ENCODE measurements around the gene USF2.
"Not testable (repeated sequence)": the region's sequence is repeated elsewhere in the genome, so short reads cannot be mapped to it uniquely, and the experiment has no call there.

Gene USF2

GRCh38 chr19:35265900-35266519 lies 2.8 kb upstream of the USF2 start:
- DNase-seq, result no peak

DNA sequence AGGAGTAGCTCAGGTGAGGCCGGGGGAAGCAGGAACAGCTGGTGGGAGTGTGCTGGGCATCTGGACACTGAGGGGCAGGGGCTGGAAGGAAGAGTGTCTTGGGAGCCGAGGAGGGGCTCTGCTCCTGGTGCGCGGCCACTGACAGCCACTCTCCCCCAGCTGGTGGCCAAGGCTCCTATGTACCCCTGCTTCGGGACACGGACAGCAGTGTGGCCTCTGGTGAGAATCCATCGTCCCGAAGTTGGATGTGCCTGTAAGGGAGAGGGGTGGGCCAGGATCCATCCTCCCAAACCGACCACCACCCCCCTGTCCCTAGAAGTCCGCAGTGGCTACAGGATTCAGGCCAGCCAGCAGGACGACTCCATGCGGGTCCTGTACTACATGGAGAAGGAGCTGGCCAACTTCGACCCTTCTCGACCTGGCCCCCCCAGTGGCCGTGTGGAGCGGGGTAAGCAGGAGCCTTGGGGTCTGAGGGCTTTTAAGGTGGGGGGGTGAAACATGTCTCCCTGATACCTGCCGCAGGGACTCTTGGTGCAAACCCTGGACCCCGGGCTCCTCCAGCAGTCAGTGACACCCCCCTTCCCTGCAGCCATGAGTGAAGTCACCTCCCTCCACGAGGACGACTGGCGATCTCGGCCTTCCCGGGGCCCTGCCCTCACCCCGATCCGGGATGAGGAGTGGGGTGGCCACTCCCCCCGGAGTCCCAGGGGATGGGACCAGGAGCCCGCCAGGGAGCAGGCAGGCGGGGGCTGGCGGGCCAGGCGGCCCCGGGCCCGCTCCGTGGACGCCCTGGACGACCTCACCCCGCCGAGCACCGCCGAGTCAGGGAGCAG lies 2.0 kb upstream of the USF2 start:
- DNase-seq, result no peak

GRCh38 chr19:35267353-35267817 lies 1.4 kb upstream of the USF2 start:
- DNase-seq, result peak in 1 of 2 donors; percentile 37

DNA sequence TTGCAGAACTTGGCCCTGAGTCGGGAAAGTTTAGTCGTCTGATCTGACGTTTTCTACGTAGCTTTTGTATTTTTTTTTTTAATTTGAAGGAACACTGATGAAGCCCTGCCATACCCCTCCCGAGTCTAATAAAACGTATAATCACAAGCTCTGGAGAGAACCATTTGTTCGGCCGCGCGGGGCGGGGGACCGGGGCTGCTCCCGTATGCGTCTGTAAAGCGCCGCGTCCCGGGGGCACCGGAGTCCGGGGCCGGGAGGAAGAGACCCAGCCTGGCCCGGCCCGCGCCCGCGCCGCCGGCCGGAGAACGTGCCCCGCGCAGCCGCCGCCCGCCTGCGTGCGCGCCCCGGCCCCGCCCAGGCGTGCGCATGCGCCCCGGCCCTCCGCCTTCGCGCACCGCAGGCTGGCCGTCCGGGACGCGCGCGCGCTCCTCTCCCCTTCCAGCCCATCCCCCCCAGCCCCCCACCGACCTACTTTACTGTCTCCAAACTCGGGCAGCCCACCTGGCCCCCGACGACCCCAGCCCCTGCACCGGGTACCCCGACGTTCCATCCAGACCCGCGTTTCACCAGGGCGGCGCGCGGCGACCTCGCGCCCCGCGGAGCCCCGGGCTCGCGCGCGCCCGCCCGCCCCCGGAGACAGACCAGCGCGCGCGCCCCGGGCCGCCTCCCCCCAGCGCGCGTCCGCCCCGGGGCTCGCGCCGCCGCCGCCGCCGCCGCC lies 785 bp upstream of the USF2 start:
- DNase-seq, result peak; percentile 76 to 78

DNA sequence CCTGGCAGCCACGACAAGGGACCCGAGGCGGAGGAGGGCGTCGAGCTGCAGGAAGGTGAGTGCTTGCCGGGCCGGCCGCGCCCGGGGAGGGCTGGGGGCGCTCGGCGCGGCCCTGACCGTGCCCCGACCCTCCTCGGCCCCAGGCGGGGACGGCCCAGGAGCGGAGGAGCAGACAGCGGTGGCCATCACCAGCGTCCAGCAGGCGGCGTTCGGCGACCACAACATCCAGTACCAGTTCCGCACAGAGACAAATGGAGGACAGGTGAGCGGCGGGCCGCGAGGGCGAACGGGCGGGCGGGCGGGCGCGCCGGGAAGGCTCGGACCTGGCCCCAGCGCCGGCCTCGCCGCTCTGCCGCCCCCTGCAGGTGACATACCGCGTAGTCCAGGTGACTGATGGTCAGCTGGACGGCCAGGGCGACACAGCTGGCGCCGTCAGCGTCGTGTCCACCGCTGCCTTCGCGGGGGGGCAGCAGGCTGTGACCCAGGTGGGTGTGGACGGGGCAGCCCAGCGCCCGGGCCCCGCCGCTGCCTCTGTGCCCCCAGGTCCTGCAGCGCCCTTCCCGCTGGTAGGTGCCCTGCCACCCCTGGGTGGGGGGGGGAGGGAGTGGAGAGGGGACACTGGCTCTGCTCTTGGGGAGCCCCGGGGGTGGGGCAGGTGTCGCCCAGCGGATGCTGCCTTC lies 816 bp downstream of the USF2 start:
- peak; percentile 84 to 88 for DNase-seq

DNA sequence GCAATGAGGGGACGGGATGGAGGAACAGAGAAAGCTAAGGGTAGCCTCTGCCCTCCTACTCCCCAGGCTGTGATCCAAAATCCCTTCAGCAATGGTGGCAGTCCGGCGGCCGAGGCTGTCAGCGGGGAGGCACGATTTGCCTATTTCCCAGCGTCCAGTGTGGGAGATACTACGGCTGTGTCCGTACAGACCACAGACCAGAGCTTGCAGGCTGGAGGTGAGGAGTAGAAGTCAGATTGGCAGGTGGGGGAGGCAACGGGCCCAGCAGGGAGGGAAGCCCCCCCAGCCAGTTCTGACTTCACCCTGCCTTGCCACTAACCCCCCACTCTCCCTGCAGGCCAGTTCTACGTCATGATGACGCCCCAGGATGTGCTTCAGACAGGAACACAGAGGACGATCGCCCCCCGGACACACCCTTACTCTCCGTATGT lies 1.6 kb downstream of the USF2 start:
- no peak for DNase-seq

GRCh38 chr19:35271546-35271945 lies 2.8 kb downstream of the USF2 start:
- DNase-seq, result no peak

DNA sequence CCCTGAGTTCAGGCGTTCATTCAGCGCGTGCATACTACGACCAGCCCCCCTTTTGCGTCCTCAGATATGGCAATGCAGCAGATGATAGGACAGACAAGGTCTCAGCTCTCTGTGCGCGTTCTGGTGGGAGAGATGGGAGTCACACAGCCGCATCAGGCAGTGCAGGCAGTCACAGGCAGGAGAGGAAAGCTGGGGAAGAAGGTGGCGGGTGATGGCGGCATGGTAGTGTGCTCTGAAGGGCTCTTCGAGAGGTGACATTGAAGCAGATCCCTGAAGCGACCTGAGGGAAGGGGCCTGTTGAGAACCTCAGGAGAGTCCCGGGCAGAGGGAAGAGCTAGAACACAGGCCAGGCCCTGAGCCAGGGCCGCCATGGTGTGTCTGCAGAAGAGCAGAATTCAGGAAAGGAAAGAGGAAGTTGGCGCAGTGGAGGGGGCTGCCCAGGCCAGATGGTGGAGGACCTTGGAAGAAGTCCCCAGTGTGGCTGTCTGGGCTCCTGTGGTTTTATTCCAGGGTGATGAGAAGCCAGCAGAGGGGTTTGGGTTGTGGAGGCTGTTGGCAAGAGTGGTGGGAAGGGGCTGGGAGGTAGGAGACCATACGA lies 3.5 kb downstream of the USF2 start:
- peak in 1 of 2 donors; percentile 30 for DNase-seq

DNA sequence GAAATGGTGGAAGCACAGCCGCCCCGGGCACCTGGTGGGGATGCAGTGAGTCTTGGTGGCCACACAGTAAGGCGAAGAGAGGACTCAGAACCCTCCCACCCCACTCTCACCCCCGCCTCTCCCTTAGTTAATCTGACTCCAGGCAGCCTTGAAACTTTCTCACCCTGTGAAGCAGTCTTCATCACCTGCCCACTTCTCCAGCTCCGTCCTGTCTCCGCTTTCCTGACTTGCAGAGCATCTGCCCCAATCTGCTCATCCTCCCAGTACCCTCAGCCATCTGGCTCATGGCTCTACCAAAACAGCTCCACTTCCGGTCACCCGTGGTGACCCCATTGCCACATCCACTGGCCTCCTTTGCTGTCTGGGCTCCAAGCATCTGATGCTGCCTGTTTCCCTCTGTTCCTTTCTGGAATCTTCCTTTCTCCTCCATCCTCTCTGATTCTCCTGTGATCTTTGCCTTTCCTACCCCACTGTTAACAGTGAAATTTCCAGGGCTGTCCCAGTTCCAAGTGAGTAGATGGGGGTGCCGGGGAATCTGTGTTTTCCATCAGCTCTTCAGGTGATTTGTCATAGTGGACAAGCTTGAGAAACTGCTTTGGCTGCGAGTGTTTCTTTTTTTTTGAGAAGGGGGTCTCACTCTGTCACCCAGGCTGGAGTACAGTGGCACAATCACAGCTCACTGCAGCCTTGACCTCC lies 4.3 kb downstream of the USF2 start:
- DNase-seq, result no peak

GRCh38 chr19:35273686-35274259 lies 5.0 kb downstream of the USF2 start:
- no peak for DNase-seq

DNA sequence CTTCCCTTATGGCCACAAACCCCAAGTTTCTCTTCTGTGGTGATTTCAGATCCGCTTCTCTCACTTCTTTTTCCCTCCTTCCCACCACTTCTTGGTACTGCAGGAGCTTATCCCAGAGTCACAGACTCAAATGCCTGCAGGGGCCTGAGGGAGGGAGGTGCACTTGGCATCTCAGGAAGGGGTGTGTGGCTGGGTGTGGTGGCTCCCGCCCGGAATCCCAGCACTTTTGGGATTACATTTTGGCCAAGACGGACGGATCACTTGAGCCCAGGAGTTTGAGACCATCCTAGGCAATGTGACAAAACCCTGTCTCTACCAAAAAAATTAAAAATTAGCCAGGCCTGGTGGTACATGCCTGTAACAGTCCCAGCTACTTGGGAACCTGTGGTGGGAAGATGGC lies 5.6 kb downstream of the USF2 start:
- DNase-seq, result no peak

GRCh38 chr19:35276706-35277281 lies 8.0 kb downstream of the USF2 start:
- no peak for DNase-seq

DNA sequence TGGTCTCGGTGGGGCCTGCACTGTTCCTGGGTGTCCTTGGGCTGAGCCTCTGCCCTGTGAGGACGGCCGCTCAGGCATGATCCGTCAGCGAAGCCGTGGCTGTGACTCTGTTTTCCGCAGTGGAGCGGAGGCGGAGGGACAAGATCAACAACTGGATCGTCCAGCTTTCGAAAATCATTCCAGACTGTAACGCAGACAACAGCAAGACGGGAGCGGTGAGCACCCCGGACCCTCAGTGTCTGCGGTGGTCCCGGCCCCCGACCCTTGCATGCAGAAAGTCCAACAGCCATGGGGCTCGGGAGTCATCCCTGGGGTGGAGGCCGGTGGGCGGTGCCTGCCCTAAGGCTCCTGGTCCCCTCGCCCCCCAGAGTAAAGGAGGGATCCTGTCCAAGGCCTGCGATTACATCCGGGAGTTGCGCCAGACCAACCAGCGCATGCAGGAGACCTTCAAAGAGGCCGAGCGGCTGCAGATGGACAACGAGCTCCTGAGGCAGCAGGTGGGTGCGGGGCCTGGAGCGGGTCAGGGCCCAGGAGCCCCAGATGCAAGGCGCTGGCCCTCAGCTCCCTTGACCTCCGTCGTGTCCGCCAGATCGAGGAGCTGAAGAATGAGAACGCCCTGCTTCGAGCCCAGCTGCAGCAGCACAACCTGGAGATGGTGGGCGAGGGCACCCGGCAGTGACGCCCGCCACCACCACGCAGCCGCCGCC lies 10.0 kb downstream of the USF2 start:
- DNase-seq, result no peak

GRCh38 chr19:35279374-35279773 lies 10.6 kb downstream of the USF2 start:
- no peak for DNase-seq

GRCh38 chr19:35279985-35280821 lies 11.4 kb downstream of the USF2 start:
- DNase-seq, result no peak

DNA sequence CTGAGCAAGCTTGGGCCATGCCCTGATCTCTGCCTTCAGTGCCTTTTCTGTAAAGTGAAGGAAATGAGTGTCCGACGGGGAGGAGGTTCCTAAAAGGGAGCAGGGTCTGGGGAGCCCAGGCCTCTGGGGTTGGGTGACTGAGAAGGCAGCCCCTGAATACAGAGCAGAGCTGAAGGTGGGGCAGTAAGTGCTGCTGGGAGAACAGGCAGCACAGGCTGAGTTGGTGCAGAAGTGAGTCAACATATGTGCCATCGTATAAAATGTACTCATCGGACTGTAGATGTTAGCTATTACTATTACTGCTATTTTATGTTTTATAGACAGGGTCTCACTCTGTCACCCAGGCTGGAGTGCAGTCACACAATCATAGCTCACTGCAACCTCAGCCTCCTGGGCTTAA lies 12.5 kb downstream of the USF2 start:
- no peak for DNase-seq

DNA sequence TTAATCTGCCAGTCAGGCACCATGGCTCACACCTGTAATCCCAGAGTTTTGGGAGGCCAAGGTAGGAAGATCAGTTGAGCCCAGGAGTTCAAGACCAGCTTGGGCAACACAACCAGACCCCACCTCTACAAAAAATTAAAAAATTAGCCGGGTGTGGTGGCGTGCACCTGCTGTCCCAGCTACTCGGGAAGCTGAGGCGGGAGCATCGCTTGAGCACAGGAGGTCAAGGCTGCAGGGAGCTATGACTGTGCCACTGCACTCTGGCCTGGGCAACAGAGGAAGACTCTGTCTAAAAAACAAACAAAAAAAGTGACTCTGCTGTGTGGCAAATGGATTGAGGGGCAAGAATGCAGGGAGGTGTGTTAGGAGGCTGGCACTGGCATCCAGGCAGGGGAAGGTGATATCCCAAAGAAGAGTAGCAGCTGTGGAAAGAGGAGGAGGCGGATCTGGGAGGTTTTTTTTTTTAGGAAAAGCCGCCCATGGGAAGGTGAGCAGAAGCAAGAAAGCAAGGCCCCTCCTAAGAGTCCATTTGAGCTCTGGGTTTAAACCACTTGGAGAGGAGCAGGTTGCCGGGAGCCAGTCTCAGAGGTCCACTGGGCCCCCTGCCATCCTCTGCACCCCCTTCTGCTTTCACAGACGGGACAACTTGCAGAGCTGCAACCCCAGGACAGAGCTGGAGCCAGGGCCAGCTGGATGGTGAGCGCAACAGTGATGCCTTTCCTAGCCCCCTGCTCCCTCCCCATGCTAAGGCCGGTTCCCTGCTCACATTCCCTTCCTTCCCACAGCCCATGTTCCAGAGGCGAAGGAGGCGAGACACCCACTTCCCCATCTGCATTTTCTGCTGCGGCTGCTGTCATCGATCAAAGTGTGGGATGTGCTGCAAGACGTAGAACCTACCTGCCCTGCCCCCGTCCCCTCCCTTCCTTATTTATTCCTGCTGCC lies 15.7 kb downstream of the USF2 start:
- no peak for DNase-seq

DNA sequence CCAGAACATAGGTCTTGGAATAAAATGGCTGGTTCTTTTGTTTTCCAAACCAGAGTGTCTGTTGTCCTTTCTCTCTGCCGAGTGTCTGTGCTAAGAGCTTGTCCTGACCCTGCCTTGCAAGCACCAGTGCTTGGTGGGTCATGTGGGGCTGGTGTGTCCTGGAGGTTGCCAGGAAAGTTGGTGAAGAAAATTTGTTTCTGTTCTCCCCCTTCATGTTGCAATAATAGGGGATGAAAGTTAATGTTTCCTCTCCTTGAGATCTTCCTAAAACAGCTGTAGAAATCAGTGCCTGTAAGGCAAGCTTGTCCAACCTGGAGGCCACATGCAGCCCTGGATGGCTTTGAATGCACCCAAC lies 16.3 kb downstream of the USF2 start:
- no peak for DNase-seq

DNA sequence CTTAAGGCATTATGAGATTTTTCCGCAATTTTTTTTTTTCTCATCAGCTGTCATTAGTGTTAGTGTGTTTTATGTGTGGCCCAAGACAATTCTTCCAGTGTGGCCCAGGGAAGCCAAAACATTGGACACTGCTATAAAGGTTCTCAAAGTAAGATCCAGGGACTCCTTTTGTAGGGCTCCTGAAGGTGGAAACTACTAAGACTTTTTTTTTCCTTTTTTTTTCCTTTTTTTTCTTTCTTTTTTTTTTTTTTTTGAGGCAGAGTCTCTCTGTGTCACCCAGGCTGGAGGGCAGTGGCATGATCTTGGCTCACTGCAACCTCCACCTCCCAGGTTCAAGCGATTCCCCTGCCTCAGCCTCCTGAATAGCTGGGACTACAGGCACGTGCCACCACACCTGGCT lies 16.7 kb downstream of the USF2 start:
- not testable (repeated sequence) for DNase-seq
